ENCODE results near the gene CALN1.

DNA sequence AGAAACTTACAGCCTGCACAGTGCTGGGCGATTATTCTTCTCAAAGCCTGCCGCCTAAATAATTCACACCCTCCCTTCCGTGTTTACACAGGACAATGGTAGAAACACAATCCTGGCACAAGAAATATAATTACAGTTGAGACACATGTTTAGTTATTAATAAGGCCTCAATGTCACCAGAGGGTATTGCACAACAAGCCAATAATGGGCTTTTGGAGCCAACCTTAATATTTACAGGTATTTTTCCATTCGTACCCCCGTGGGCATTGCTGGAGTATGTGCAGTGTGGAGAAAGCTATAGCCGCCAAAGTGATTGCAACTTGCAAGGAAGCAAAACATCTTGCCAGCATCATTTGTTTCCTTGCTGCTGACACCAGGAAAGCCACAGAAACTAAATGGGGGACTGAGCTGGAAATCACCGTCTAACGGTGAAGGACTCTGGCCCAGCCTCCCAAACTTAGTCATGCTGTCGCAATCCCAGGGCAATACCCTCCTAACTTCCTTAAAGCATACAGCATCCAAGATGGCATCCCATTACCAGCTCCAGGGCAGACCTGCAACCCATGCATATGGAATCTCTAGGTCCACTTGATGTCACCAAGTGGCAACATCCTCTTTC, 8.6 kb downstream of the CALN1 start:
- TF ChIP-seq CTCF (IDR thresholded peaks at IDR 0.05; ENCODE audit: low read depth, low read length) (no peak), EZH2phosphoT487 (IDR thresholded peaks at IDR 0.05; ENCODE audit: low read depth) (no peak)
